HG03565 (cell line): ENCODE measurements around the gene TNIP2.

ENCODE experiments used
- ATAC-seq: cut with Tn5 transposase; IDR thresholded peaks from one replicate; pipeline ENCODE4 v1.9.1; 2021; ENCODE audit warnings: mild to moderate bottlenecking, moderate library complexity; ENCODE audit not compliant: unreplicated experiment

The TNIP2 gene

DNA sequence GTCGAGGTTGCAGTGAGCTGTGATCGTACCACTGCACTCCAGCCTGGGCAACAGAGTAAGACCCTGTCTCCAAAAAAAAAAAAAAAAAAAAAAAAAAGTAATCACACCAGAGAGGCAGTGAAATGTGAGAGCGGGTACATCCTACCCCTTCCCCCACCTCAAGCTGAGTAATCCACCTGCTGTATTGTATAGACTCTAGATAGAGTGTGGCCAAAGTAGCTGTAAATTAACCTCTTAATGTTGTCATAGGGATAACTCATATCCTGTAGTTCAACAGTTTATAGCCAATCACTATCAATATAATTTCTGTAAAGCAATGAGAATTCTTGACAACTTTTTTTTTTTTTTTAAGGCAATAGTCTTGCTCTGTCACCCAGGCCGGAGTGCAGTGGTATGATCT, 30.8 kb downstream of the TNIP2 start:
- ATAC-seq, result no peak

GRCh38 chr4:2723751-2724150, 32.4 kb downstream of the TNIP2 start:
- ATAC-seq, result no peak

DNA sequence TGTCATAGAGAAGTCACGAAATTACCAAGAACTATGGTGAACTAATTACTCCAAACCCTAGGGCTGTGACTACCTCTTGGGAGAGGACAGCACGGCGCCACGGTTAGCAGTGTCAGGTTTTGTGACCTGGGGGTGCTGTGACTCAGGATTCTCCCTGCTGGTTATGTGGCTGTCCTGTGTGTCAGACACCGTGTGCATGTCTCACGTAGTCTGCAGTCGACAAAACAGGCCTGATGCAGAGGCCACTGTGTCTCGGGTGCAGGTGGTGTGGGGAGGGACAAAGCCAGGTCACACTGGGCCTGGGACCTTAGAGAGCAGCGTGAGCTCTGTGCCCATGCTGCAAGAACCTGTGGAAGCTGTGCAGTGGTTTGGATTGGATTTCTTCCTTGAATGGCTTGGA, 34.1 kb downstream of the TNIP2 start:
- ATAC-seq, result no peak

DNA sequence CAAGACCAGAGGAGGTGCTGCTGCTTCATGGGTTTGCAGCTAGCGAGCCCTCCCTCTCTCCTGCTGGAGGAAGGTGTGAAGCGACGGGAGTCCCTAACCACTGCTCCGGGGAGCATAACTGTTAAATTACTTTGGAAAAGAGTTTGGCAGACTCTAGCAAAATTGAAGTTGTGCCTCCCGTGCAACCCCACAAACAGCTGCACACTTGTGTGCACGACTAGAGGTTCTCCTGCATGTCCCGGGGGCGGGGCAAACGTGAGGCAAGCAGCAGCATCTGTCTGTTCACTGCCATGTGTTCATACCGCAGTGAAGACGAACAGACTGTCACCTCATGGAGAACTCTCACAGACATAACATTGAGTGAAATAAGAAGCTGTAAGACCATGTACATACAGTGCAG, 34.5 kb downstream of the TNIP2 start:
- no peak for ATAC-seq

DNA sequence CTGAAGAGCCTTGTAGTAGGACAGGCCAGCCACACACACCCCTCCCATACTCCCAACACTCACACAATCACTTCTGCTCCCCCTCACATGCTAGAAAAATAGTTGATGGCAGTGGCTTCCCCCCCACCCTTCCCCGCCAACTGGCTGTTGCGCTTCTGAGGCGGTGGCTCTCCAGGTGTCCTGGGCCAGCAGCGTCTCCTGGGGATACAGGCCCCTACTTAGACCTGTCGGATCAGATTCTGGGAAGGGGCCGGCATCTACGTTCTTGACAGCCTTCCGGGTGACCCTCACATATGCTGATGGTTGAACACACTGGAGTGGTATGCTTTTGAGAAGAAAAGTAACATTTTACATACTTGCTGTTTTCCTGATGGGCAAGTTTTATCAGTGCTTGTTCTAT, 39.9 kb downstream of the TNIP2 start:
- ATAC-seq, result no peak

GRCh38 chr4:2715426-2715825, 40.7 kb downstream of the TNIP2 start:
- no peak for ATAC-seq

DNA sequence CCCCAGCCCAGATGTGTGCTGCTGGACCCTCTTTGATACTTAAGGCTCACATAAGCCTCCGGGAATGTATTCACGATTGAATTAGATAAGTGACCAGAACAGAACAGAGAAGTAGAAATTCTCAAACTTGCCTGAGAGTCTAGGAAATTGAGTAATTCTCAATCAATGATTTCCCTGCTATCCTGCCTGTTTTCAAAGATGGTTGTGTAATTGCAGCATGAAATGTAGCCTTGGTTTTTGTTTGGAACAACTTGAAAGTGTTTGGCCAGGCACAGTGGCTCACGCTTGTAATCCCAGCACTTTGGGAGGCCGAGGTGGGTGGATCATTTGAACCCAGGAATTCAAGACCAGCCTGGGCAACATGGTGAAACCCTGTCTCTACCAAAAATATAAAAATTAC, 41.2 kb downstream of the TNIP2 start:
- ATAC-seq, result no peak

- ATAC-seq, result no peak
These were observed 41.9 kb downstream of the TNIP2 start for GRCh38 chr4:2714061-2714770.

- no peak for ATAC-seq
These were observed 42.8 kb downstream of the TNIP2 start for GRCh38 chr4:2713337-2713736.

DNA sequence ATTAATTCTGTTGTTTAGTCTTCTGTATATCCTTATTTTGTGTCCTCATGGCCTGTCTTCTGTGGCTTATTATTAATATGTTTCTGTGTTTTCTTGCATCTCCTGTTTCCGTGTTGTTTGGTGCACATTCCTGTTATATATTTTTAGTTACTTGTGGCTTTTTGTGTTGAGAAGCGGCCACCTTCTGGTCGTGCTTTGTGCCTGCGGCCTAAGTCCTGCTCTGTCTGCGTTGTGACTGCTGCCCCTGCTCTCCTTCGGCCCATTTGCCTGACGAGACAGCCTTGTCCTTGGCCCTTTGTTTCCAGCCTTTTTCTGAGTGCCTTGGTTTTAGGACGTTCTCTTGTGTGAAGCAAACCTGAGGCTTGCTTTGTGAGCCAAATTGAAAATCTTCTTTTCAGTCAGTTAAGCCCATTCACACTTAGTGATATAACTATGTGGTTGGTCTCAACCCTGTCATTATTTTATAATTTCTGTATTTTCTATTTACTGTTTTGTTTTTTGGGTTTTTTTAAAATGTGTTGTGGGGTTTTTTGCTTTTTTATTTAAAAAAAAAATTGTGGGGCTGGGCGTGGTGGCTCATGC, 43.8 kb downstream of the TNIP2 start:
- no peak for ATAC-seq

DNA sequence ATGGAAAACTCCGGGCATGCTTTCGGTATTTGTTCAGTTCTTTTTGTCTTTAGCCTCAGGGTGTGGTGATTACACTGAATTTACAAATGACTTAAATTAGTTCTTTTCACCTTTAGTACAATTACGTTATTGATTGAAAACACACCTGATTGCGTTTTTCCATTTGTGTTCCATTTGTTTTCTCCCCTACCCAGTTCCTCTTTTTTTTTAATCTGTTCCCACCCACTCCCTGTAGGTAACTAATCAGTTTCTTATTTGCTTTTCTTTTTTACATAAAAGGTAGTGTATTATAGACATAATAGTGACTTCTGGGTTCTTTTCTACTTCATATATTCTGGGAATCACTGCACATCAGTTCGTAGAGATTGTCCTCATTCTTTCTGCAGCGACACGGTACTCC, 53.4 kb downstream of the TNIP2 start:
- ATAC-seq, result no peak

DNA sequence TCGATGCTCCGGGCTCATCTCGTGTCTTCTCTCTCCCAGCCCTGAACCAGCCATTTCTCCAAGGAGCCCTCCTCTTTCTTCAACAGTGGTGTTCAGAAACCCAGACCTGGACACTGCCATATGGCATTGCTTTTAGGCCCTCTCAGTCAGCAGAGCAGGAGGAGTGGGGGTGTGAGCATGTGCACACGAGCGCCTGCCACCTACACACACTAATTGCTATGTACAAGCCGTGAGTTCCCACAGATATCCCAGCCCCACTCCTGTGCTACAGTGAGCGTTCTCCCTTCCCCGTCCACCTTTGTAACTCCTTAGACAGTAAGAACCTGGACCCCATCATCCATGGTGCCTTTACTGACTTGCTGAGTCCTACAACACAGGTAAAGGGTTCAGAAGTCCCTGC, 53.8 kb downstream of the TNIP2 start:
- ATAC-seq, result no peak

GRCh38 chr4:2700031-2700430, 56.1 kb downstream of the TNIP2 start:
- no peak for ATAC-seq

DNA sequence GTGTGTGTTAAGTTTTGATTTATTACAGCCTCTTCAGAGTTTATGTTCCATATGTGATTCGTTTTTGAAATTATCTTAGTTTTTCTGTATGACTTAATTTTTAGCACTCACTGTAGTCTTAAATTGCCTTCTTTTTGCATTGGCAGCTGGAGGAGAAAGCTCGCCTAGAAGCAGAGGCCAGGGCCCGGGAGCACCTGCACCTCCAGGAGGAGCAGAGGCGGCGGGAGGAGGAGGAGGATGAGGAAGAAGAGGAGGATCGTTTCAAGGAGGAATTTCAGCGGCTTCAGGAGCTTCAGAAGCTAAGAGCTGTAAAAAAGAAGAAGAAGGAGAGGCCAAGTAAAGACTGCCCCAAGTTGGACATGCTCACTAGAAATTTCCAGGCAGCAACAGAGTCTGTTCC, 56.6 kb downstream of the TNIP2 start:
- ATAC-seq, result no peak

- ATAC-seq, result no peak
These were observed 57.1 kb downstream of the TNIP2 start for GRCh38 chr4:2698951-2699505.

GRCh38 chr4:2698504-2698903, 57.6 kb downstream of the TNIP2 start:
- no peak for ATAC-seq

DNA sequence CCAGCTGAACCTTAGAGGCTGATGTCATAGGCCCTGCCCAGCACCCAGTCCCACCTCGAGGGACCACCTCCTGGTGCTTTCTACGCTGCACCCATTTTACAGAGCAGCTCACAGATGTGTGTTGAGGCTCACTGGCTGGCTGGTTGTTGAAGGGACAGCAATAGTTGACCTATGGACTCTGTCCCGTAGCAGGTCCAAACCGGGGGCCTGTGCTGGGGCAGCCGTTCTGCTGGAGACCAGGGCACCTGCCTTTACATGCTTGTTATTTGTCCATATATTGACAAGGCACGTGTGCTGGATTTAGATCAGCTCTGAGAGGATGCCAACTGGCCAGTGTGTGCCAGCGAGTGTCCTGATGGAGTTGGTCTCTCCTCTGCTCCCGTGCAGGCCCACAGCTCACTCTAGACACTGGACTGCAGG, 58.1 kb downstream of the TNIP2 start:
- ATAC-seq, result no peak

GRCh38 chr4:2696423-2696822, 59.7 kb downstream of the TNIP2 start:
- ATAC-seq, result peak; percentile 79

- no peak for ATAC-seq
These were observed 60.6 kb downstream of the TNIP2 start for GRCh38 chr4:2695346-2696060.

DNA sequence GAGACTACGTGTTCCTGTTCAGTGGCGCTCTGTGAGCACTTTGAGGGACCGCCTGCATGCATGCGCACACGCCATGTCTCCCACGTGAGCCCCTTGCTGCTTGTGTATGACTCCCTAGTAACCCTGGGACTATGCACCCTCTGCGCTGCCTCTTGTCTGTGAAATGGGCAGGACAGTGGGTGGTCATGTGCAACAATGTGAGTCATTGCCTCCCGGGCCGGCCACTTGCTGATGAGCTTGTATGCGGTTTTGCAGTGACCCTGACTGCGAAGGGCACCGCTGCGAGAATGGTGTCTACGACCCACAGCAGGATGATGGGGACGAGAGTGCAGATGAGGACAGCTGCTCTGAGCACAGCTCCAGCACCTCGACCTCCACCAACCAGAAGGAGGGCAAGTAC, 61.4 kb downstream of the TNIP2 start:
- no peak for ATAC-seq

- ATAC-seq, result no peak
These were observed 64.1 kb downstream of the TNIP2 start for GRCh38 chr4:2691952-2692435.
